Ishikawa (cell line): ENCODE data around the gene ARL13A.

ENCODE experiments used
- CEBPB ChIP-seq: IDR thresholded peaks from 2 replicates; pipeline ENCODE4 v1.6.1; 2012
- EGR1 ChIP-seq: IDR thresholded peaks from 2 replicates; pipeline ENCODE4 v1.6.1; 2012
- RAD21 ChIP-seq: IDR thresholded peaks from 2 replicates; pipeline ENCODE4 v1.6.1; 2012; ENCODE audit warnings: low read depth
- TCF12 ChIP-seq: IDR thresholded peaks from 2 replicates; pipeline ENCODE4 v1.6.1; 2012; ENCODE audit warnings: low read depth
- TF ChIP-seq, protein P1 (sequence below): IDR thresholded peaks from 2 replicates; pipeline ENCODE4 v1.6.1; 2012
- TF ChIP-seq, protein P2 (sequence below): IDR thresholded peaks from 2 replicates; pipeline ENCODE4 v1.6.1; 2012; ENCODE audit warnings: low read depth, mild to moderate bottlenecking

DNA sequence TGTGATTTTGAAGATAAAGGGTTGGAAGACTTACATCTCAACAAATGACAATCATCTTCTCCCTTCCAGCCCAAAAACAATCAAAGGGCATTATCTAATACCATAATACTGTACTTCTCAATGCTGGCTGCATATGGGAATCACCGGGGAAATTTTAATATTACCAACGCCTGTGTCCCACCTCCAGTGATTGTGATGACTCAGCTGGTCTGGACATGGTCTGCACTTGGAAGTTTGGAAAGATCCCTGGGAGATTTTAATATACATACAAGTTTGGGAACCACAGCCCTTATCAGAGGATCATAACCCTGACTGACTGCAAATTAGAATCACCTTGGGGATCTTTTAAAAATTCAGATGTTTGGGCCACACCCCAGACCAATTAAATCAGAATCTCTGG lies 29.9 kb downstream of the ARL13A start:
- TF ChIP-seq, protein P1, sequence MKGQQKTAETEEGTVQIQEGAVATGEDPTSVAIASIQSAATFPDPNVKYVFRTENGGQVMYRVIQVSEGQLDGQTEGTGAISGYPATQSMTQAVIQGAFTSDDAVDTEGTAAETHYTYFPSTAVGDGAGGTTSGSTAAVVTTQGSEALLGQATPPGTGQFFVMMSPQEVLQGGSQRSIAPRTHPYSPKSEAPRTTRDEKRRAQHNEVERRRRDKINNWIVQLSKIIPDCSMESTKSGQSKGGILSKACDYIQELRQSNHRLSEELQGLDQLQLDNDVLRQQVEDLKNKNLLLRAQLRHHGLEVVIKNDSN, result no peak
- TF ChIP-seq TCF12 (no peak), EGR1 (no peak), CEBPB (no peak), RAD21 (no peak)
- TF ChIP-seq, protein P2, sequence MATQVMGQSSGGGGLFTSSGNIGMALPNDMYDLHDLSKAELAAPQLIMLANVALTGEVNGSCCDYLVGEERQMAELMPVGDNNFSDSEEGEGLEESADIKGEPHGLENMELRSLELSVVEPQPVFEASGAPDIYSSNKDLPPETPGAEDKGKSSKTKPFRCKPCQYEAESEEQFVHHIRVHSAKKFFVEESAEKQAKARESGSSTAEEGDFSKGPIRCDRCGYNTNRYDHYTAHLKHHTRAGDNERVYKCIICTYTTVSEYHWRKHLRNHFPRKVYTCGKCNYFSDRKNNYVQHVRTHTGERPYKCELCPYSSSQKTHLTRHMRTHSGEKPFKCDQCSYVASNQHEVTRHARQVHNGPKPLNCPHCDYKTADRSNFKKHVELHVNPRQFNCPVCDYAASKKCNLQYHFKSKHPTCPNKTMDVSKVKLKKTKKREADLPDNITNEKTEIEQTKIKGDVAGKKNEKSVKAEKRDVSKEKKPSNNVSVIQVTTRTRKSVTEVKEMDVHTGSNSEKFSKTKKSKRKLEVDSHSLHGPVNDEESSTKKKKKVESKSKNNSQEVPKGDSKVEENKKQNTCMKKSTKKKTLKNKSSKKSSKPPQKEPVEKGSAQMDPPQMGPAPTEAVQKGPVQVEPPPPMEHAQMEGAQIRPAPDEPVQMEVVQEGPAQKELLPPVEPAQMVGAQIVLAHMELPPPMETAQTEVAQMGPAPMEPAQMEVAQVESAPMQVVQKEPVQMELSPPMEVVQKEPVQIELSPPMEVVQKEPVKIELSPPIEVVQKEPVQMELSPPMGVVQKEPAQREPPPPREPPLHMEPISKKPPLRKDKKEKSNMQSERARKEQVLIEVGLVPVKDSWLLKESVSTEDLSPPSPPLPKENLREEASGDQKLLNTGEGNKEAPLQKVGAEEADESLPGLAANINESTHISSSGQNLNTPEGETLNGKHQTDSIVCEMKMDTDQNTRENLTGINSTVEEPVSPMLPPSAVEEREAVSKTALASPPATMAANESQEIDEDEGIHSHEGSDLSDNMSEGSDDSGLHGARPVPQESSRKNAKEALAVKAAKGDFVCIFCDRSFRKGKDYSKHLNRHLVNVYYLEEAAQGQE, result no peak
